Measurements from ENCODE around the gene TTC9B.

TTC9B gene

GRCh38 chr19:40252395-40252794, 34.2 kb upstream of the TTC9B start:
- TF ChIP-seq CTCF (IDR thresholded peaks at IDR 0.05; ENCODE audit: low read length): no peak
- H4K20me1 ChIP-seq (ENCODE audit: insufficient read depth, low read length): no peaks in the 10 kb centered on the region
- peaks cover 76% of the 10 kb centered on the region for H3K36me3 ChIP-seq (ENCODE audit: insufficient read depth, low read length)
- no peaks in the 10 kb centered on the region for H3K4me1 ChIP-seq (ENCODE audit: insufficient read depth, low read length, severe bottlenecking)
- H3K9me2 ChIP-seq (ENCODE audit: low read depth, low read length): no peaks in the 10 kb centered on the region
- H3F3A ChIP-seq (ENCODE audit: insufficient read depth, low read length): no peaks in the 10 kb centered on the region
- H3K9ac ChIP-seq (ENCODE audit: low read length): no peak overlapping the region
- H3K9me3 ChIP-seq (ENCODE audit: low read length): no peaks in the 10 kb centered on the region
- 0 out of 2 replicates have a peak, but pooled peaks cover under 1% of the 10 kb centered on the region for H3K79me2 ChIP-seq (ENCODE audit: insufficient read depth, low read length)
- H3K4me2 ChIP-seq (ENCODE audit: low read length): no peak overlapping the region
- no peak overlapping the region for H3K27ac ChIP-seq (ENCODE audit: low read depth, low read length, poor library complexity, severe bottlenecking)
- H2AFZ ChIP-seq (ENCODE audit: low read length): no peak overlapping the region
- no peaks in the 10 kb centered on the region for H3K27me3 ChIP-seq (ENCODE audit: insufficient read depth, low read length)
- H3K4me3 ChIP-seq (ENCODE audit: low read depth, low read length, poor library complexity, severe bottlenecking): no peak overlapping the region

GRCh38 chr19:40251991-40252390, 33.8 kb upstream of the TTC9B start:
- Histone ChIP-seq H3K79me2 (ENCODE audit: insufficient read depth, low read length) (no peaks in the 10 kb centered on the region), H3K9me3 (ENCODE audit: low read length) (no peaks in the 10 kb centered on the region), H4K20me1 (ENCODE audit: insufficient read depth, low read length) (no peaks in the 10 kb centered on the region), H3K27ac (ENCODE audit: low read depth, low read length, poor library complexity, severe bottlenecking) (no peak overlapping the region), H3K27me3 (ENCODE audit: insufficient read depth, low read length) (no peaks in the 10 kb centered on the region), H3K4me1 (ENCODE audit: insufficient read depth, low read length, severe bottlenecking) (no peaks in the 10 kb centered on the region), H3K9me2 (ENCODE audit: low read depth, low read length) (no peaks in the 10 kb centered on the region), H3K4me3 (ENCODE audit: low read depth, low read length, poor library complexity, severe bottlenecking) (no peak overlapping the region), H3K4me2 (ENCODE audit: low read length) (no peak overlapping the region), H3F3A (ENCODE audit: insufficient read depth, low read length) (no peaks in the 10 kb centered on the region), H3K36me3 (ENCODE audit: insufficient read depth, low read length) (peaks cover 72% of the 10 kb centered on the region), H2AFZ (ENCODE audit: low read length) (no peak overlapping the region), H3K9ac (ENCODE audit: low read length) (no peak overlapping the region)
- no peak for TF ChIP-seq EZH2 (IDR thresholded peaks at IDR 0.05; ENCODE audit: borderline replicate concordance, low read length)
- TF ChIP-seq CTCF (IDR thresholded peaks at IDR 0.05; ENCODE audit: low read length): no peak

GRCh38 chr19:40251244-40251643, 33.1 kb upstream of the TTC9B start:
- Histone ChIP-seq H3K4me1 (ENCODE audit: insufficient read depth, low read length, severe bottlenecking) (no peaks in the 10 kb centered on the region), H2AFZ (ENCODE audit: low read length) (no peak overlapping the region), H3K9me3 (ENCODE audit: low read length) (no peaks in the 10 kb centered on the region), H3K79me2 (ENCODE audit: insufficient read depth, low read length) (no peaks in the 10 kb centered on the region), H3K9ac (ENCODE audit: low read length) (no peak overlapping the region), H3F3A (ENCODE audit: insufficient read depth, low read length) (no peaks in the 10 kb centered on the region), H3K27ac (ENCODE audit: low read depth, low read length, poor library complexity, severe bottlenecking) (no peak overlapping the region), H3K4me2 (ENCODE audit: low read length) (no peak overlapping the region), H3K27me3 (ENCODE audit: insufficient read depth, low read length) (no peaks in the 10 kb centered on the region), H3K4me3 (ENCODE audit: low read depth, low read length, poor library complexity, severe bottlenecking) (no peak overlapping the region), H3K36me3 (ENCODE audit: insufficient read depth, low read length) (peaks cover 65% of the 10 kb centered on the region), H4K20me1 (ENCODE audit: insufficient read depth, low read length) (no peaks in the 10 kb centered on the region), H3K9me2 (ENCODE audit: low read depth, low read length) (no peaks in the 10 kb centered on the region)
- TF ChIP-seq CTCF (IDR thresholded peaks at IDR 0.05; ENCODE audit: low read length) (no peak), EZH2 (IDR thresholded peaks at IDR 0.05; ENCODE audit: borderline replicate concordance, low read length) (no peak)

Measured in OCI-LY1 (cell line).